GM06990 (cell line): ENCODE measurements around the gene MAP4.
"Not testable (repeated sequence)": the region's sequence is repeated elsewhere in the genome, so short reads cannot be mapped to it uniquely, and the experiment has no call there.

Experiments
- DNase-seq: peaks from one replicate; pipeline ENCODE4 v3.0.0-alpha.2; 2011; ENCODE audit not compliant: insufficient read length; ENCODE audit errors: extremely low read depth
- H3K27me3 ChIP-seq: replicated peaks from 2 replicates; pipeline ENCODE4 v1.6.0; 2011; ENCODE audit warnings: low read length; ENCODE audit not compliant: control insufficient read depth, insufficient read depth
- H3K36me3 ChIP-seq: 2 replicates; pipeline ENCODE4 v1.5.1; 2011; ENCODE audit warnings: low read length; ENCODE audit not compliant: control insufficient read depth, insufficient read depth
- H3K4me3 ChIP-seq: replicated peaks from 2 replicates; pipeline ENCODE4 v1.5.1; 2011; ENCODE audit warnings: low read depth, mild to moderate bottlenecking, control low read depth, low read length
- TF ChIP-seq, protein P1 (sequence below): IDR thresholded peaks from 2 replicates; pipeline ENCODE4 v1.5.1; 2011; ENCODE audit warnings: low read length, control low read depth, mild to moderate bottlenecking, inconsistent platforms; ENCODE audit not compliant: insufficient read depth, poor library complexity, severe bottlenecking

MAP4 gene

DNA sequence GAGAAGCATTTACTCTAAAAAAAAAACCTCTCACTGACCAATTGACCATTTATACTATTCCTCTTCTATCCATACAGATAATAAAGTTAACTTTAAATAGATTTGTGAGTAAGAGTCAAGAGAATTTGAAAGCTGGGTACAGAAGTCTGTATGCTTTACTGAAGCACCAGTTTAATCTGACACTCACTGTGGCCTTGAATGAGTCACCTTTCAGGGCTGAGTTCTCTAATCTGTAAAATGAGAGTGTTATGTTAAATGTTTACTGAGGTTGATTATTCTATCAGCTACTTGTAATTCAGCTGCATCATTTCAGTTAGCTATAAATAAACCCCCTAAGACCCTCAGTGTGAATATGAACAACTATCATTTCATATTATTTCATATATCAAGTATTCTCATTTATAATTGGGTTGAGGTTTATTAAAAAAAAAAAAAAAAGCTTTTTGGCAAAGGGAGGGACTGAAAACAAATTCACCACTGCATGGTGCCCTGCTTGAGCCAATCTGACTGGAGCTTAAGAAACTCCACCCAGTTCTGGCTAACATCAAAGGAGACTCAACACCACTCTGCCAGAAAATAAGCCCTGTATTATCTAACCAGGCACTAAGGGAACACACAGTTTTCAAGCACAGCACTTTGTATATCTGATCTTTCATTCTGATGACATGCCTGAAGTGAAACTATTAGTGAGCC is 2.8 kb downstream of the MAP4 start:
- DNase-seq: no peak
- Histone ChIP-seq H3K4me3 (no peak overlapping the region), H3K27me3 (no peaks in the 10 kb centered on the region), H3K36me3 (no peaks in the 10 kb centered on the region; the same call in 1 of the 2 replicates)
- TF ChIP-seq, protein P1, sequence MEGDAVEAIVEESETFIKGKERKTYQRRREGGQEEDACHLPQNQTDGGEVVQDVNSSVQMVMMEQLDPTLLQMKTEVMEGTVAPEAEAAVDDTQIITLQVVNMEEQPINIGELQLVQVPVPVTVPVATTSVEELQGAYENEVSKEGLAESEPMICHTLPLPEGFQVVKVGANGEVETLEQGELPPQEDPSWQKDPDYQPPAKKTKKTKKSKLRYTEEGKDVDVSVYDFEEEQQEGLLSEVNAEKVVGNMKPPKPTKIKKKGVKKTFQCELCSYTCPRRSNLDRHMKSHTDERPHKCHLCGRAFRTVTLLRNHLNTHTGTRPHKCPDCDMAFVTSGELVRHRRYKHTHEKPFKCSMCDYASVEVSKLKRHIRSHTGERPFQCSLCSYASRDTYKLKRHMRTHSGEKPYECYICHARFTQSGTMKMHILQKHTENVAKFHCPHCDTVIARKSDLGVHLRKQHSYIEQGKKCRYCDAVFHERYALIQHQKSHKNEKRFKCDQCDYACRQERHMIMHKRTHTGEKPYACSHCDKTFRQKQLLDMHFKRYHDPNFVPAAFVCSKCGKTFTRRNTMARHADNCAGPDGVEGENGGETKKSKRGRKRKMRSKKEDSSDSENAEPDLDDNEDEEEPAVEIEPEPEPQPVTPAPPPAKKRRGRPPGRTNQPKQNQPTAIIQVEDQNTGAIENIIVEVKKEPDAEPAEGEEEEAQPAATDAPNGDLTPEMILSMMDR: no peak

DNA sequence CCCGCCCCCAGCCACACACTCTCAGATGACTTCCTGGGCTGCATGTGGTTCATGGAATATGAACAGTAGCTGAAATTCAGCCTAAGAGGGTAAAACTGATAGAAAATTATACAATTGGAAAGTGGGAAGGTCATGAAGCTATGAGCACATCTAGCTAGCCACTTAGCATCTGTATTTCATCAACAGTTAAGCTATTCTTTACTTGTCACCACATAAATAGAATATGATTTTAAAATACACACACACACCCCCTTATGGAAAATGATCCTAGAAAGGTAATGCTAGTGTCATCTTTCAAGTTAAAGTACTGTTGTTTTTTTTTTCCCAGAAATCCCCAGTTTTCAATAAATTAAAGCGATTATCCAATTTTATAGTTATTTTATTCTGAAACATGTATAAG is 3.6 kb downstream of the MAP4 start:
- H3K36me3 ChIP-seq: no peaks in the 10 kb centered on the region; the same call in 1 of the 2 replicates
- no peak for DNase-seq
- no peaks in the 10 kb centered on the region for H3K27me3 ChIP-seq
- TF ChIP-seq, protein P1: no peak
- H3K4me3 ChIP-seq: no peak overlapping the region

DNA sequence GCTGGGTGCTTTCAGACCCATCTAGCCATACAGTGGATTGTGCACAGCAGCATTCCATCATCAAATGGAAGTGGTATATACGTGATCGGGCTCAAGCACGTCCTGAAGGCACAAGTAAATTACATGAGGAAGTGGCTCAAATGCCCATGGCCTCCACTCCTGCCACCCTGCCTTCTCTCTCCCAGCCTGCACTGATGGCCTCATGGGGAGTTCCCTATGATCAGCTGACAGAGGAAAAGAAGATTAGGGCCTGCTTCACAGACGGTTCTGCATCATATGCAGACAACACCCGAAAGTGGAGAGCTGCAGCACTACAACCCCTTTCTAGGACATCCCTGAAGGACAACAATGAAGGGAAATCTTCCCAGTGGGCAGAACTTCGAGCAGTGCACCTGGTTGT is 8.2 kb downstream of the MAP4 start:
- H3K36me3 ChIP-seq, H3K4me3 ChIP-seq, DNase-seq, H3K27me3 ChIP-seq: not testable (repeated sequence)

GRCh38 chr3:48007361-48007760 is 8.9 kb downstream of the MAP4 start:
- not testable (repeated sequence) for H3K4me3 ChIP-seq, H3K36me3 ChIP-seq, DNase-seq, H3K27me3 ChIP-seq

DNA sequence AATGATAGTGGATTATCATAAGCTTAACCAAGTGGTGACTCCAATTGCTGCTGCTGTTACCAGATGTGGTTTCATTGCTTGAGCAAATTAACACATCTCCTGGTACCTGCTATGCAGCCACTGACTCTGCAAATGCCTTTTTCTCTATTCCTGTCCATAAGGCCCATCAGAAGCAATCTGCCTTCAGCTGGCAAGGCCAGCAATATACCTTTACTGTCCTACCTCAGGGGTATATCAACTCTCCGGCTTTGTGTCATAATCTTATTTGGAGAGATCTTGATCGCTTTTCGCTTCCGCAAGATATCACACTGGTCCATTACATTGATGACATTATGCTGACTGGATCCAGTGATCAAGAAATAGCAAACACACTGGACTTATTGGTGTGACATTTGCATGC is 9.4 kb downstream of the MAP4 start:
- not testable (repeated sequence) for H3K27me3 ChIP-seq, H3K4me3 ChIP-seq, H3K36me3 ChIP-seq, DNase-seq

DNA sequence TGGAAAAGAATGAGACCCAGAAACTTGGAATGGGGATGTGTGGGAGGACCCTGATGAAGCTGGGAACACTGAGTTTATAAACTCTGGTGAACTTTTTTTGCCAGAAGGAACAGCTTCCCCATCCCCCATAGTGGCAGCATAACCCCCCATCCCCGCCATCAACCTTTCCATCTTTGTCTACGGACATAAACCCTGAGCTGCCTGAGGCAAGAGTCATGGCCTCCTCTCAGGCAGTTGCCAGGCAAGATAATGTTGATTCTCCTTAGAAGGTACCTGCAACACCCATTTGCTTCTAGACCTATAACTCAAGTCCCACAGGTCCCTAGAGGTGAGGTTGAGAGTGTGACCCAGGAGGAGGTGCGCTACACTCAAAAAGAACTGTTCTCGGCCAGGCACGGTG is 11.5 kb downstream of the MAP4 start:
- DNase-seq: no peak
- H3K4me3 ChIP-seq: no peak overlapping the region
- TF ChIP-seq, protein P1: no peak
- no peaks in the 10 kb centered on the region for H3K27me3 ChIP-seq
- no peaks in the 10 kb centered on the region; the same call in 1 of the 2 replicates for H3K36me3 ChIP-seq

GRCh38 chr3:48002787-48003186 is 13.4 kb downstream of the MAP4 start:
- DNase-seq: no peak
- Histone ChIP-seq H3K27me3 (no peaks in the 10 kb centered on the region), H3K36me3 (no peaks in the 10 kb centered on the region; the same call in 1 of the 2 replicates), H3K4me3 (no peak overlapping the region)
- TF ChIP-seq, protein P1: no peak
